Measurements from ENCODE around the gene RNF32. TPM values are rescaled to one million over a fixed set of nuclear protein-coding genes. Genes with fewer than 3 reads are reported as not detected.

Gene RNF32
- total RNA-seq, 3 donors from 2014 or later (not counting 1 experiment from before 2014, with no cell fraction given): 0.80 TPM; not detected in 2

DNA sequence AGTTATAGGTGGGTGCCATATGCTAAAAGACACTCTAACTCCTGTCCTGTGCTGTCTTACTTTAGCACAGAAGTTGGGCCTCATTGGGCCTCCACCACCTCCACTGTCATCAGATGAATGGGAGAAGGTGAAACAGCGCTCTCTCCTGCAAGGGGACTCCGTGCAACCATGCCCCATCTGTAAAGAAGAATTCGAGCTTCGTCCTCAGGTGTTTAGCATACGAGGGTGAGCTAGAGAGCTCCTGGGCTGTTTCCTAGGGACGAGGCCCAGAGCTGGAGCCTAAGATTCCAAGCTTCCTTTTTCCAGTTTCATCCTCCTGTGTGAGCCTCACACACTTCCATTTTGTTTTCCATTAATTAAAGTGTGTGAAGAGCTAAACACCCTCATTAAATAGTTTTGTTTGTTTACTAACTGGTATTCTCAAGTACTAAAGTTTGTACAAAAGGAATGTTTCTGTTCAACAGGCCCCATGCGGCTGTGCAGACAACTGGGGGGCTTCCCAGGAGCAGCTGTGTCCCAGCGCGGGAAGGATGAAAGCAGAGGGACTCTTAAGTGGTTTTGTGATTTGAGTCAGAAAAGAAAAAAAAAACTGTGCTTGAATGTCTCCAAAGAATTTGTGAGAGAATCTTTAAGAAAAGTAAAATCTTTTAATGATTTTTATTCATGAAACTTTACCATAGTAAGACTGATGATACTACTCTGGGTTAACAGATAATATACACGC lies 14.1 kb downstream of the RNF32 start:
- WGBS (ENCODE audit: insufficient coverage): 88% methylated on average over 9 of the region's 10 CpGs
- no peak overlapping the region for H3K27ac Mint-ChIP-seq
- Histone ChIP-seq H3K36me3 (ENCODE audit: control insufficient read depth, insufficient read depth, low read length) (no peaks in the 10 kb centered on the region), H3K27ac (ENCODE audit: low read length) (no peak overlapping the region), H3K27me3 (ENCODE audit: control insufficient read depth, insufficient read depth, low read length) (no peaks in the 10 kb centered on the region), H3K9me3 (ENCODE audit: control insufficient read depth, insufficient read depth, low read length) (no peaks in the 10 kb centered on the region), H3K4me3 (ENCODE audit: low read length) (no peak overlapping the region), H3K4me1 (ENCODE audit: control insufficient read depth, insufficient read depth, low read length) (no peaks in the 10 kb centered on the region)
- DNase-seq (no peak), ATAC-seq (no peak)
- no peaks in the 10 kb centered on the region for H3K4me1 Mint-ChIP-seq
- TF ChIP-seq, protein P1, sequence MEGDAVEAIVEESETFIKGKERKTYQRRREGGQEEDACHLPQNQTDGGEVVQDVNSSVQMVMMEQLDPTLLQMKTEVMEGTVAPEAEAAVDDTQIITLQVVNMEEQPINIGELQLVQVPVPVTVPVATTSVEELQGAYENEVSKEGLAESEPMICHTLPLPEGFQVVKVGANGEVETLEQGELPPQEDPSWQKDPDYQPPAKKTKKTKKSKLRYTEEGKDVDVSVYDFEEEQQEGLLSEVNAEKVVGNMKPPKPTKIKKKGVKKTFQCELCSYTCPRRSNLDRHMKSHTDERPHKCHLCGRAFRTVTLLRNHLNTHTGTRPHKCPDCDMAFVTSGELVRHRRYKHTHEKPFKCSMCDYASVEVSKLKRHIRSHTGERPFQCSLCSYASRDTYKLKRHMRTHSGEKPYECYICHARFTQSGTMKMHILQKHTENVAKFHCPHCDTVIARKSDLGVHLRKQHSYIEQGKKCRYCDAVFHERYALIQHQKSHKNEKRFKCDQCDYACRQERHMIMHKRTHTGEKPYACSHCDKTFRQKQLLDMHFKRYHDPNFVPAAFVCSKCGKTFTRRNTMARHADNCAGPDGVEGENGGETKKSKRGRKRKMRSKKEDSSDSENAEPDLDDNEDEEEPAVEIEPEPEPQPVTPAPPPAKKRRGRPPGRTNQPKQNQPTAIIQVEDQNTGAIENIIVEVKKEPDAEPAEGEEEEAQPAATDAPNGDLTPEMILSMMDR (IDR thresholded peaks at IDR 0.05): no peak
- no peaks in the 10 kb centered on the region for H3K36me3 Mint-ChIP-seq
- intact Hi-C loops (cut with micrococcal nuclease): no loop called here
- no peak overlapping the region for H3K4me3 Mint-ChIP-seq
- peaks cover 26 to 29% of the 10 kb centered on the region in 2 donors for H3K27me3 Mint-ChIP-seq (ENCODE audit: low read depth in 2 of 2)
- no peaks in the 10 kb centered on the region for H3K9me3 Mint-ChIP-seq

DNA sequence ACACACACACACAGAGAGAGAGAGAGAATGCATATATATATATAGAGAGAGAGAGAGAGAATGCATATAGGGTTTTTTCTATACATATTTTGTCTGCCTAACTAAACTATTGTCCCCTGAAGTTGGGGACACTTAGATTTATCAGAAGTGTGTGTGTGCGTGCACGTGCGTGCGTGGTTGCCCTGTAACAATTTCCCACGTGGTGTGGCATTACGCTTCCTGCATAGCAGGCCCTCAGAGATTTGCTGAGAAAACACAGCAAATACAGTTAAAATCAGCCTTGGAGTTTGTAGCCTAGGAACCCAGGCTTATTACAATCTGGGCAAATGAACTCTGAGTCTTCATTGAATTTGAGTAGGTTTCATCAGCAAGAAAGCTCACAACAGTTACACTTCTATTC lies 14.7 kb downstream of the RNF32 start:
- intact Hi-C loops (cut with micrococcal nuclease): no loop called here
- H3K9me3 Mint-ChIP-seq: no peaks in the 10 kb centered on the region

DNA sequence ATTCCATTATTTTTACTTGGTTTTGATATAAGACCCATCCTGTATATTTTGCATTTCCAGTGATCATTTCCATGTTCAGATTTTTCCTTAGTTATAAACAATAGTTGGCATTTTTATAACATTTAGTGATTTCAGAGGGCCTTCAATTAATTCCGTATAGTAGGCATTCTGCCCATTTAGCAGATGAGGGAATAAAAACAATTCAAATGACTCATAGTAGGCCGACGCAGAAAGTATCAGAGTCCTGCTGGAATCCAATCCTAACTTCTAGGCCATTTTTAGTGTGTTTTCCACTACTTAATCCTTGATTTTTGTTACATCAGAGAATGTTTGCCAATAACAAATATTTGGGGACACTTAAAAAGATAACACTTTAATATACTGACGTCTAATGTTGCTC lies 15.4 kb downstream of the RNF32 start:
- H3K4me3 ChIP-seq (ENCODE audit: low read length): no peak overlapping the region
- H3K4me3 Mint-ChIP-seq: no peak overlapping the region
- H3K36me3 Mint-ChIP-seq: no peaks in the 10 kb centered on the region
- no peaks in the 10 kb centered on the region for H3K4me1 Mint-ChIP-seq
- intact Hi-C loops (cut with micrococcal nuclease): no loop called here
- no peaks in the 10 kb centered on the region for H3K9me3 Mint-ChIP-seq
- H3K27ac Mint-ChIP-seq: no peak overlapping the region
- ATAC-seq (no peak), DNase-seq (no peak)
- H3K4me1 ChIP-seq (ENCODE audit: control insufficient read depth, insufficient read depth, low read length): no peaks in the 10 kb centered on the region
- no peaks in the 10 kb centered on the region for H3K9me3 ChIP-seq (ENCODE audit: control insufficient read depth, insufficient read depth, low read length)
- WGBS (ENCODE audit: insufficient coverage): 91% methylated on average over 3 of the region's 4 CpGs
- H3K27me3 Mint-ChIP-seq (ENCODE audit: low read depth in 2 of 2): peaks cover 19% of the 10 kb centered on the region in 2 donors
- H3K27me3 ChIP-seq (ENCODE audit: control insufficient read depth, insufficient read depth, low read length): no peaks in the 10 kb centered on the region
- no peak overlapping the region for H3K27ac ChIP-seq (ENCODE audit: low read length)
- TF ChIP-seq, protein P1 (IDR thresholded peaks at IDR 0.05): no peak
- H3K36me3 ChIP-seq (ENCODE audit: control insufficient read depth, insufficient read depth, low read length): no peaks in the 10 kb centered on the region

More for the DNA sequence above, 14.7 kb downstream of the RNF32 start:
- Histone ChIP-seq H3K27me3 (ENCODE audit: control insufficient read depth, insufficient read depth, low read length) (no peaks in the 10 kb centered on the region), H3K27ac (ENCODE audit: low read length) (no peak overlapping the region), H3K36me3 (ENCODE audit: control insufficient read depth, insufficient read depth, low read length) (no peaks in the 10 kb centered on the region), H3K4me1 (ENCODE audit: control insufficient read depth, insufficient read depth, low read length) (no peaks in the 10 kb centered on the region), H3K4me3 (ENCODE audit: low read length) (no peak overlapping the region), H3K9me3 (ENCODE audit: control insufficient read depth, insufficient read depth, low read length) (no peaks in the 10 kb centered on the region)
- 63% methylated on average over 6 of the region's 6 CpGs for WGBS (ENCODE audit: insufficient coverage)
- peaks cover 25% of the 10 kb centered on the region in 2 donors for H3K27me3 Mint-ChIP-seq (ENCODE audit: low read depth in 2 of 2)
- no peak for ATAC-seq
- H3K36me3 Mint-ChIP-seq: no peaks in the 10 kb centered on the region
- no peak overlapping the region for H3K4me3 Mint-ChIP-seq
- DNase-seq: no peak
- no peak overlapping the region for H3K27ac Mint-ChIP-seq
- TF ChIP-seq, protein P1 (IDR thresholded peaks at IDR 0.05): no peak
- no peaks in the 10 kb centered on the region for H3K4me1 Mint-ChIP-seq

DNA sequence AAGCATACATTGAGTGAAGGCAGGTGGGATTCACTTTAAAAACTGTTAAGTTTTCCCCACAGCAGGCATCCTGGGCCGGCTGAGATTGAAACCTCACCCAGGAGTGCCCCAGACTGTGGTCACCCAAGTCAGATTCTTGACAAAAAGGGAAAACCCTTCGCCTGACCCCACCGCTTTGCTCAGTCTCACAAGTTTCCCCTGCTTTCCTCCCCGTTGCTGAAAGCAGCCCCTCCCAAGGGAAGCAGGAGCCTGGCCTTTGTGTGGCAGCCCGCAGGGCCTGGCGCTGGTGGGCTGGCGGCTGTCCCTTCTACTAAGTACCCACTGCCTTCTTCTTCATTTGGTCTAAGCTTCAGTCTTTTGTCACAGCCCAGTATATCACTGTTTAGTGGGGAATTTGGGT lies 16.0 kb downstream of the RNF32 start:
- no peak overlapping the region for H3K4me3 Mint-ChIP-seq
- Histone ChIP-seq H3K27me3 (ENCODE audit: control insufficient read depth, insufficient read depth, low read length) (no peaks in the 10 kb centered on the region), H3K9me3 (ENCODE audit: control insufficient read depth, insufficient read depth, low read length) (no peaks in the 10 kb centered on the region), H3K36me3 (ENCODE audit: control insufficient read depth, insufficient read depth, low read length) (no peaks in the 10 kb centered on the region), H3K27ac (ENCODE audit: low read length) (no peak overlapping the region), H3K4me3 (ENCODE audit: low read length) (no peak overlapping the region), H3K4me1 (ENCODE audit: control insufficient read depth, insufficient read depth, low read length) (no peaks in the 10 kb centered on the region)
- ATAC-seq (no peak), DNase-seq (no peak)
- TF ChIP-seq, protein P1 (IDR thresholded peaks at IDR 0.05): no peak
- peaks cover 15 to 19% of the 10 kb centered on the region in 2 donors for H3K27me3 Mint-ChIP-seq (ENCODE audit: low read depth in 2 of 2)
- 50% methylated on average over 5 of the region's 7 CpGs for WGBS (ENCODE audit: insufficient coverage)
- no peak overlapping the region for H3K27ac Mint-ChIP-seq
- intact Hi-C loops (cut with micrococcal nuclease): no loop called here
- no peaks in the 10 kb centered on the region for H3K9me3 Mint-ChIP-seq
- no peaks in the 10 kb centered on the region for H3K36me3 Mint-ChIP-seq
- H3K4me1 Mint-ChIP-seq: no peaks in the 10 kb centered on the region
